Activated CD4-positive, CD25-positive, alpha-beta regulatory T cell (primary cell): ENCODE measurements around the gene TAS2R16.
"Not testable (repeated sequence)": the region's sequence is repeated elsewhere in the genome, so short reads cannot be mapped to it uniquely, and the experiment has no call there.

ENCODE experiments used
- DNase-seq, 4 experiments: peaks; one replicate each; lab custom pipeline; 2025; lab: John Stamatoyannopoulos, UW

TAS2R16 gene

GRCh38 chr7:122972056-122972455 is 23.4 kb downstream of the TAS2R16 start:
- DNase-seq, result no peak

DNA sequence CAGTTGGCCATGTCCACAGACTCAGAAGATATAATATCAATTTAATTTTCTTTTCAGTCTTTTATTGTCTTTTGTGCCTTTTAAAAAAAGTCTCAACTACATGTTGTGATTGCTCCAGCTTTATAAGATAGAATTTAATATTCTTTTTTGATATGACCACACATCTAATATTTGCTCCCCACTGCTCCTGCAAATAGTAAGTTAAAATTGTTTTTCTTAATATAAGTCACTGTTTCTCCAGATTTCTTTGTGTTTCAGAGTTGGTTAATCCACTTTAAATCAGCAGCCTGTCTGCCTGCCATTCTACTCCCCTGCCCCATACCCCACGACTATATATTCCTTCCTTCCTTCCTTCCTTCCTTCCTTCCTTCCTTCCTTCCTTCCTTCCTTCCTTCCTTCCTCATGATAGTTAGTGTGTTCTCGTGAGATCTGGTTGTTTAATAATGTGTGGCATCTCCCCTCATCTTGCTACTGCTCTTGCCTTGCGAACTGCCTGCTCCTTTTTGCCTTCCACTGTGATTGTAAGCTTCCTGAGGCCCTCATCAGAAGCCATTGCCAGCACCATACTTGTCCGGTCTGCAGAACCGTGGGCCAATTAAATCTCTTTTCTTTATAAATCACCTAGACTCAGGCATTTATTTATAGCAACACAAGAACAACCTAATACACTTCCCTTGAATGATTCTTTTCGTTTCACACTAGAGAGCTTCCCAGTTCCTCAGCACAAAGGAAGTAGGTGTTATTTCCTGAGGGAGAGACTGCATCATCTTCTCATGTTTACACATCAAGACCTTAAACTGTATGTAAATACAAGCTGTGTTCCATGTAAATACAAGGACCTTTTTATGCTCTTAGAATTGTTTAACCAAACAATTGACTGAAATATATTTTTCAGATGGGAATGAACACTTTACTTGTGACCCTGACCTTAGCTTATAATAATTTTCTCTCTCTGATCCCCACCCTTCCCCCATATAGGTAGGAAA is 24.5 kb downstream of the TAS2R16 start:
- no peak for DNase-seq

DNA sequence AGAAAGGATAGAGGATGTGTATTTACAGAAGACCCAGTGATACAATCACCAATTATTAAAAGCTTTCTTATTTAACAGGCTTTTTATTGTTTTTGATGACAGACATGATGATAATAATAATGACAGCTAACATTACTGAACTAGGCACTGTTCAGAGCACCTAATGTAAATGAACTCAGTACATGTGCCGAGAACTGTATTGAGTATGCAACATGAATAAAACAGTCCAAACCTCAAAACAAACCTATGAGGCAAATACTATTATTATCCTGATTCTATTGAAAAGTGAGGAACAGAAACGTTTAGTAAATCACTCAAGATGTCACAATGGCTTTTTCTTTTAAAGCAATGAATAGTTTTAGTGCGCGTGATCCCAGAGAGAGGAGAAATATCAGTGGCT is 27.1 kb downstream of the TAS2R16 start:
- no peak for DNase-seq

GRCh38 chr7:122965306-122965705 is 30.2 kb downstream of the TAS2R16 start:
- DNase-seq, result no peak

DNA sequence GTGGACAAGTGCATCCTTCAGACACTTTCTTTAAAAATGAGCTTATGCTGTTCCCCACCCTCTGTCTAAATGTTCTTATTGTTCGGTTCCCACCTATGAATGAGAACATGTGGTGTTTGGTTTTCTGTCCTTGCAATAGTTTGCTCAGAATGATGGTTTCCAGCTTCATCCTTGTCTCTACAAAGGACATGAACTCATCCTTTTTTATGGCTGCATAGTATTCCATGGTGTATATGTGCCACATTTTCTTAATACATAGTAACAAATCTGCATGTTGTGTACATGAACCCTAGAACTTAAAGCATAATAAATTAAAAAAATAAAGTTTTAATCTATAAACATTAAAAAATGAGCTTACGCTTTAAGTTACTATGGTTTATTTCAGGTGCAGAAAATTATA is 41.8 kb downstream of the TAS2R16 start:
- DNase-seq, result not testable (repeated sequence)

GRCh38 chr7:122951006-122951405 is 44.5 kb downstream of the TAS2R16 start:
- DNase-seq, result no peak

DNA sequence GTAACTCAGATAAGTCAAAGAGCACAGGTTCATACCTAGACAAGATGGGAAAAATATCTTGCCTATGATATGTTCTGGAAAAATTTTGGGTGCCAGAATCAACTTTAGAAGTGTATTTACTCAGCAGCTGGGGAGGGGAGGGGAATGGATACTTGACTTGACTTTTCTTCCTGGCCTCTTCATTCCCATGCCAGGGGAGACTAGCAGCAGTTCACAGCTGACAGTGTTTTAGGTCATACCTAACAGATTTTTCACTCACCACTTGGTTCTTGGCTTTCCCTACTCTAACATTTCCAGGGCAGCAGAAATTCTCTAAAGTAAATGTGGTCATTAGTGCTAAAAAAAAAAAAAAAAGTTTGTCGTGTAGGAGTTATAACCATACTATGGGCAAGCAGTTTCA is 46.3 kb downstream of the TAS2R16 start:
- no peak for DNase-seq
